Measurements from ENCODE around the gene SNRK.

Gene SNRK

DNA sequence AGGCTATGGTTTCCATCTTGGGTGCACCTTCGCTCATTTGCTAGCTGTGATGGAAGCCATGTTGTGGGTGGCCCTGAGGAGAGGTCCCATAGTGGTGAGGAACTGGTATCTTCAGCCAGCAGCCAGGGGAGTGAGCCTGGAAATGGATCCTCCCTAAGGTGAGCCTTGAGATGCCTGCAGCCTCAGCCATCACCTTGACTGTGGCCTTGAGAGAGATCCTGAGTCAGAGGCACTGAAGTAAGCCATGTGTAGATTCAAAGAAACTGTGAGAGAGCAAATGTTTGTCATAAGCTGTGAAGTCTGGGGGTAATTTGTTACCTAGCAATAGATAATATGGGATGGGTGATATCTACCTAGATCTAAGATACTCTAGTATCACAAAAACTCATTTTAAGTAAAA, 105.3 kb downstream of the SNRK start:
- TF ChIP-seq CTCF (IDR thresholded peaks at IDR 0.05) (no peak), ZFX (IDR thresholded peaks at IDR 0.05; ENCODE audit: borderline replicate concordance) (no peak)
- H3K27ac ChIP-seq = no peak overlapping the region

DNA sequence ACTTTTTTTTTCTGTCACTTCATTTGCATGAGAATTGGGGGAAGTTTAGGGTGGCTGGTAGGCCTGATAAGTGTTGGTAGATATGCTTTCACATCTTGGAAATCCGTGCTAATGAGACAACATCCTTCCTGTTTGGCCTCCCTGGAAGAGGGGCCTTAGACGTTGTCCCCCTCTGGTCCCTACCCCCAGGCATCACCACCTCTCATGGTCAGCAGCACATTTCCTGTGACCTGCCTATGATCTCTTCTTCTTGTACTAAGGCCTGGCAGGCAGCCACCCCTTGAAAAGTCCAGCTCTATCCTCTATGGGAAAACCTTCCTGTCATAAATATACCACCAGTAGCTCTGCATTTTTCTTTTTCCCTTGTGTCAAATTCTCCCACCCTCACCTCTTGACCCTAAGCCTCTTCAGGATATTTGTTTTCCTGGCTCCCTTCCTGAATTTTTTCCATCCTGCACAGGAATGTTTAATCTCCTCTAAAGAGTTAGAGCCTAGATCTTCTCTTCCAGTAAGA, 107.8 kb downstream of the SNRK start:
- H3K27ac ChIP-seq = no peak overlapping the region
- TF ChIP-seq ZFX (IDR thresholded peaks at IDR 0.05; ENCODE audit: borderline replicate concordance) = no peak
- TF ChIP-seq CTCF (IDR thresholded peaks at IDR 0.05) = no peak

DNA sequence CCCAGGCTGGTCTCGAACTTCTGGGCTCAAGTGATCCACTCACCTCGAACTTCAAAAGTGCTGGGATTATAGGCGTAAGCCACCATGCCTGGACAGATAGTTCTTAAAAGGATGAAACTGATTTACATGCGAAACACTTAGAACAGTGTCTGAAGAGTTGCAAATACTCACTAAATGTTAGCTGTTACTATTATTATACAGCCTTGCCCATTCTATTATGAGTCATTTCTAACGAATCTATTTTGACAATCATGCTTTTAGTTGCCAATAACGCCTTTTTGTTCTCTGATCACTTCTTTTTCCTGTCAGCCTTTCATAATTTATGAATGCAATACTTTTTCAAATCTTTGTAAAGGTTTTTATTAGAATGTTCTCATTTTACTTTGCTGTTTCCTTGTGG, 112.7 kb downstream of the SNRK start:
- TF ChIP-seq ZFX (IDR thresholded peaks at IDR 0.05; ENCODE audit: borderline replicate concordance) (no peak), CTCF (IDR thresholded peaks at IDR 0.05) (no peak)
- no peak overlapping the region for H3K27ac ChIP-seq

DNA sequence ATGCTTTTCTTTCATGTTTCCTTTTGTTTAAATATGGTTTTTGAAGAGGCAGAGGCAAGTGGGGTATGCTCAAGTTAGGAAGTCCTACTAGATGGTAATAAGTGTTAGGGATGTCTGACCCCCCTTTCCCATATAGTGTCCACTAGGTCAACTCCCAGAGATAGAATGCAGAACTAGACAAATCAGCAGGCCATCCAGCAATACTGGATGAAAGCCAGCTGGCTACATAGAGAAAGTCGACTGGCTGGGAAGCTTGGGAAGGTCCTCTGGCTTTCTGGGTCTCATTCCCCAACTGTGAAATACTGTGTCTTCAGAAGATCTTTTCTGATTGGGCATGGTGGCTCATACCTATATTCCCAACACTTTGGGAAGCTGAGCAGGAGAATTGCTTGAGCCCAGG, 113.8 kb downstream of the SNRK start:
- TF ChIP-seq CTCF (IDR thresholded peaks at IDR 0.05) (no peak), ZFX (IDR thresholded peaks at IDR 0.05; ENCODE audit: borderline replicate concordance) (no peak)
- no peak overlapping the region for H3K27ac ChIP-seq
